H1 (cell line): ENCODE measurements around the gene ACBD4. TPM values are rescaled to one million over a fixed set of nuclear protein-coding genes. Genes with fewer than 3 reads are reported as not detected.

Experiments
- BACH1 ChIP-seq: IDR thresholded peaks from 2 replicates; pipeline ENCODE4 v1.6.1; 2012; ENCODE audit warnings: low read length, improper control_type of control experiment
- EZH2 ChIP-seq: fragments of 200-600 bp; sonication (generic); IDR thresholded peaks from 2 replicates; pipeline ENCODE4 v1.7.1; 2012; ENCODE audit warnings: low read depth, mild to moderate bottlenecking, moderate library complexity, low read length, inconsistent platforms; ENCODE audit not compliant: severe bottlenecking
- FOSL1 ChIP-seq: IDR thresholded peaks from 2 replicates; pipeline ENCODE4 v1.6.1; 2011; ENCODE audit warnings: mild to moderate bottlenecking, low read depth, low read length, moderate library complexity; ENCODE audit not compliant: insufficient read depth
- JUN ChIP-seq: IDR thresholded peaks from 2 replicates; pipeline ENCODE4 v1.6.1; 2011; ENCODE audit warnings: low read depth, mild to moderate bottlenecking, improper control_type of control experiment, low read length
- RAD21 ChIP-seq, 2 experiments: IDR thresholded peaks in 1 of 2; conservative IDR thresholded peaks in 1 of 2; 2 replicates each; pipeline ENCODE4 v1.6.1; 2011; ENCODE audit warnings: low read depth in 2 of 2, low read length in 2 of 2, improper control_type of control experiment in 1 of 2, inconsistent platforms in 1 of 2, mild to moderate bottlenecking in 1 of 2, moderate library complexity in 1 of 2
- SUZ12 ChIP-seq: fragments of 200-600 bp; sonication (generic); IDR thresholded peaks from 2 replicates; pipeline ENCODE4 v1.6.1; 2012; ENCODE audit warnings: mild to moderate bottlenecking, inconsistent platforms, low read length, moderate library complexity, mixed read lengths
- polyA plus RNA-seq, 7 experiments: library from polyadenylated mRNA; depleted of rRNA in 3 of 7; stranded (reverse) in 5 of 7; unstranded in 2 of 7; fragments of >200 nt in 5 of 7; fragments of 200-250 nt in 2 of 7; gene quantifications; 1 replicate in 5 of 7; 2 replicates in 1 of 7; 4 replicates in 1 of 7; pipeline versions ENCODE4 v1.2.1 to v1.2.3, GENCODE V29; 2011 to 2013; ENCODE audit warnings: missing spikeins in 2 of 7, mixed read lengths in 2 of 7
- total RNA-seq: library from RNA; stranded (reverse); fragmentation: NEBNext Ultra II Directional; extraction: Animal tissue kit (Norgen Biotek cat#: 25700); gene quantifications from 2 replicates; pipeline ENCODE4 v1.2.1, GENCODE V29; 2021
- TF ChIP-seq, protein P1 (sequence below): IDR thresholded peaks from 2 replicates; pipeline ENCODE4 v1.6.1; 2012; ENCODE audit warnings: low read length, inconsistent platforms
- TF ChIP-seq, protein P2 (sequence below): fragments of 300-600 bp; sonication (generic); IDR thresholded peaks from 2 replicates; pipeline ENCODE4 v1.7.1; 2012; ENCODE audit warnings: low read length, moderate library complexity, mild to moderate bottlenecking, inconsistent platforms; ENCODE audit not compliant: insufficient replicate concordance

Gene ACBD4
- total and polyA plus RNA-seq, 2 of the 8 experiments (the other 6 are each of a cell fraction or from before 2014, with no cell fraction given): 7.3 to 10.7 TPM

DNA sequence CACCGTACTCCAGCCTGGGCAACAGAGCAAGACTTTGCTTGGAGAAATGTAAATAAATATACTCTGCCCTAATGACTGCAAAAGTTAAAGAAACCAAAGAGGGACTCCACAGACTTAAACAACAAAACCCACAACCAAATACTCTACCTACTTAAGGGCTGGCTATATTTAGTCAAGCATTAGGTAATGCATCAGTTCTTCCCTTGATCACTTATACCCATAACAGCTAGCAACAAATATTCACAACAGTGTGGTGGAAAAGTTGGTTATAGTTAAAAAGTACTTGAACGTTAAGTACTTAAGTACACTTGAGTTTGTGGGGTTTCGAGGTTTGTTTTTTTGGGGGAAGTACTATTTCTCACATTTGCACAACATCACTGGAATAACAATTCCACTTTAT is 20.8 kb downstream of the ACBD4 start (continued):
- TF ChIP-seq, protein P1, sequence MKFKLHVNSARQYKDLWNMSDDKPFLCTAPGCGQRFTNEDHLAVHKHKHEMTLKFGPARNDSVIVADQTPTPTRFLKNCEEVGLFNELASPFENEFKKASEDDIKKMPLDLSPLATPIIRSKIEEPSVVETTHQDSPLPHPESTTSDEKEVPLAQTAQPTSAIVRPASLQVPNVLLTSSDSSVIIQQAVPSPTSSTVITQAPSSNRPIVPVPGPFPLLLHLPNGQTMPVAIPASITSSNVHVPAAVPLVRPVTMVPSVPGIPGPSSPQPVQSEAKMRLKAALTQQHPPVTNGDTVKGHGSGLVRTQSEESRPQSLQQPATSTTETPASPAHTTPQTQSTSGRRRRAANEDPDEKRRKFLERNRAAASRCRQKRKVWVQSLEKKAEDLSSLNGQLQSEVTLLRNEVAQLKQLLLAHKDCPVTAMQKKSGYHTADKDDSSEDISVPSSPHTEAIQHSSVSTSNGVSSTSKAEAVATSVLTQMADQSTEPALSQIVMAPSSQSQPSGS: no peak
- TF ChIP-seq, protein P2, sequence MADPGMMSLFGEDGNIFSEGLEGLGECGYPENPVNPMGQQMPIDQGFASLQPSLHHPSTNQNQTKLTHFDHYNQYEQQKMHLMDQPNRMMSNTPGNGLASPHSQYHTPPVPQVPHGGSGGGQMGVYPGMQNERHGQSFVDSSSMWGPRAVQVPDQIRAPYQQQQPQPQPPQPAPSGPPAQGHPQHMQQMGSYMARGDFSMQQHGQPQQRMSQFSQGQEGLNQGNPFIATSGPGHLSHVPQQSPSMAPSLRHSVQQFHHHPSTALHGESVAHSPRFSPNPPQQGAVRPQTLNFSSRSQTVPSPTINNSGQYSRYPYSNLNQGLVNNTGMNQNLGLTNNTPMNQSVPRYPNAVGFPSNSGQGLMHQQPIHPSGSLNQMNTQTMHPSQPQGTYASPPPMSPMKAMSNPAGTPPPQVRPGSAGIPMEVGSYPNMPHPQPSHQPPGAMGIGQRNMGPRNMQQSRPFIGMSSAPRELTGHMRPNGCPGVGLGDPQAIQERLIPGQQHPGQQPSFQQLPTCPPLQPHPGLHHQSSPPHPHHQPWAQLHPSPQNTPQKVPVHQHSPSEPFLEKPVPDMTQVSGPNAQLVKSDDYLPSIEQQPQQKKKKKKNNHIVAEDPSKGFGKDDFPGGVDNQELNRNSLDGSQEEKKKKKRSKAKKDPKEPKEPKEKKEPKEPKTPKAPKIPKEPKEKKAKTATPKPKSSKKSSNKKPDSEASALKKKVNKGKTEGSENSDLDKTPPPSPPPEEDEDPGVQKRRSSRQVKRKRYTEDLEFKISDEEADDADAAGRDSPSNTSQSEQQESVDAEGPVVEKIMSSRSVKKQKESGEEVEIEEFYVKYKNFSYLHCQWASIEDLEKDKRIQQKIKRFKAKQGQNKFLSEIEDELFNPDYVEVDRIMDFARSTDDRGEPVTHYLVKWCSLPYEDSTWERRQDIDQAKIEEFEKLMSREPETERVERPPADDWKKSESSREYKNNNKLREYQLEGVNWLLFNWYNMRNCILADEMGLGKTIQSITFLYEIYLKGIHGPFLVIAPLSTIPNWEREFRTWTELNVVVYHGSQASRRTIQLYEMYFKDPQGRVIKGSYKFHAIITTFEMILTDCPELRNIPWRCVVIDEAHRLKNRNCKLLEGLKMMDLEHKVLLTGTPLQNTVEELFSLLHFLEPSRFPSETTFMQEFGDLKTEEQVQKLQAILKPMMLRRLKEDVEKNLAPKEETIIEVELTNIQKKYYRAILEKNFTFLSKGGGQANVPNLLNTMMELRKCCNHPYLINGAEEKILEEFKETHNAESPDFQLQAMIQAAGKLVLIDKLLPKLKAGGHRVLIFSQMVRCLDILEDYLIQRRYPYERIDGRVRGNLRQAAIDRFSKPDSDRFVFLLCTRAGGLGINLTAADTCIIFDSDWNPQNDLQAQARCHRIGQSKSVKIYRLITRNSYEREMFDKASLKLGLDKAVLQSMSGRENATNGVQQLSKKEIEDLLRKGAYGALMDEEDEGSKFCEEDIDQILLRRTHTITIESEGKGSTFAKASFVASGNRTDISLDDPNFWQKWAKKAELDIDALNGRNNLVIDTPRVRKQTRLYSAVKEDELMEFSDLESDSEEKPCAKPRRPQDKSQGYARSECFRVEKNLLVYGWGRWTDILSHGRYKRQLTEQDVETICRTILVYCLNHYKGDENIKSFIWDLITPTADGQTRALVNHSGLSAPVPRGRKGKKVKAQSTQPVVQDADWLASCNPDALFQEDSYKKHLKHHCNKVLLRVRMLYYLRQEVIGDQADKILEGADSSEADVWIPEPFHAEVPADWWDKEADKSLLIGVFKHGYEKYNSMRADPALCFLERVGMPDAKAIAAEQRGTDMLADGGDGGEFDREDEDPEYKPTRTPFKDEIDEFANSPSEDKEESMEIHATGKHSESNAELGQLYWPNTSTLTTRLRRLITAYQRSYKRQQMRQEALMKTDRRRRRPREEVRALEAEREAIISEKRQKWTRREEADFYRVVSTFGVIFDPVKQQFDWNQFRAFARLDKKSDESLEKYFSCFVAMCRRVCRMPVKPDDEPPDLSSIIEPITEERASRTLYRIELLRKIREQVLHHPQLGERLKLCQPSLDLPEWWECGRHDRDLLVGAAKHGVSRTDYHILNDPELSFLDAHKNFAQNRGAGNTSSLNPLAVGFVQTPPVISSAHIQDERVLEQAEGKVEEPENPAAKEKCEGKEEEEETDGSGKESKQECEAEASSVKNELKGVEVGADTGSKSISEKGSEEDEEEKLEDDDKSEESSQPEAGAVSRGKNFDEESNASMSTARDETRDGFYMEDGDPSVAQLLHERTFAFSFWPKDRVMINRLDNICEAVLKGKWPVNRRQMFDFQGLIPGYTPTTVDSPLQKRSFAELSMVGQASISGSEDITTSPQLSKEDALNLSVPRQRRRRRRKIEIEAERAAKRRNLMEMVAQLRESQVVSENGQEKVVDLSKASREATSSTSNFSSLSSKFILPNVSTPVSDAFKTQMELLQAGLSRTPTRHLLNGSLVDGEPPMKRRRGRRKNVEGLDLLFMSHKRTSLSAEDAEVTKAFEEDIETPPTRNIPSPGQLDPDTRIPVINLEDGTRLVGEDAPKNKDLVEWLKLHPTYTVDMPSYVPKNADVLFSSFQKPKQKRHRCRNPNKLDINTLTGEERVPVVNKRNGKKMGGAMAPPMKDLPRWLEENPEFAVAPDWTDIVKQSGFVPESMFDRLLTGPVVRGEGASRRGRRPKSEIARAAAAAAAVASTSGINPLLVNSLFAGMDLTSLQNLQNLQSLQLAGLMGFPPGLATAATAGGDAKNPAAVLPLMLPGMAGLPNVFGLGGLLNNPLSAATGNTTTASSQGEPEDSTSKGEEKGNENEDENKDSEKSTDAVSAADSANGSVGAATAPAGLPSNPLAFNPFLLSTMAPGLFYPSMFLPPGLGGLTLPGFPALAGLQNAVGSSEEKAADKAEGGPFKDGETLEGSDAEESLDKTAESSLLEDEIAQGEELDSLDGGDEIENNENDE: no peak
- TF ChIP-seq RAD21 (IDR thresholded peaks at IDR 0.05 in 1 of 2, conservative IDR thresholded peaks at IDR 0.05 in 1 of 2; ENCODE audit: low read depth in 2 of 2, low read length in 2 of 2) (no peak), JUN (no peak), FOSL1 (no peak), BACH1 (no peak), EZH2 (no peak), SUZ12 (no peak)
